OCI-LY1 (cell line): ENCODE measurements around the gene FGF9.

ENCODE experiments used
- H2AFZ ChIP-seq: fragments of 200-600 bp; sonication (generic), shearing (Covaris generic); 2 replicates; pipeline ENCODE4 v1.6.0; 2014; ENCODE audit warnings: antibody characterized with exemption, mild to moderate bottlenecking, low read length
- H3F3A ChIP-seq: fragments of 200-600 bp; sonication (generic), shearing (Covaris generic); 2 replicates; pipeline ENCODE4 v1.6.0; 2014; ENCODE audit warnings: mild to moderate bottlenecking, antibody characterized with exemption, low read length, moderate library complexity; ENCODE audit not compliant: insufficient read depth
- H3K27ac ChIP-seq: fragments of 200-600 bp; sonication (generic); 2 replicates; pipeline ENCODE4 v1.5.1; 2014; ENCODE audit warnings: low read length, mixed run types, mild to moderate bottlenecking, low read depth; ENCODE audit not compliant: poor library complexity, severe bottlenecking
- H3K27me3 ChIP-seq: fragments of 200-600 bp; sonication (generic); 2 replicates; pipeline ENCODE4 v1.6.0; 2014; ENCODE audit warnings: antibody characterized with exemption, mild to moderate bottlenecking, low read length, moderate library complexity; ENCODE audit not compliant: insufficient read depth
- H3K36me3 ChIP-seq: fragments of 200-600 bp; sonication (generic); 2 replicates; pipeline ENCODE4 v1.6.1; 2014; ENCODE audit warnings: mild to moderate bottlenecking, antibody characterized with exemption, low read length, moderate library complexity, mixed read lengths; ENCODE audit not compliant: insufficient read depth
- H3K4me1 ChIP-seq: fragments of 200-600 bp; sonication (generic); 2 replicates; pipeline ENCODE4 v1.5.1; 2014; ENCODE audit warnings: mild to moderate bottlenecking, low read length, moderate library complexity; ENCODE audit not compliant: insufficient read depth, severe bottlenecking
- H3K4me2 ChIP-seq: fragments of 200-600 bp; sonication (generic), shearing (Covaris generic); 2 replicates; pipeline ENCODE4 v1.6.1; 2014; ENCODE audit warnings: low read length
- H3K4me3 ChIP-seq: fragments of 200-600 bp; sonication (generic); 2 replicates; pipeline ENCODE4 v1.5.1; 2014; ENCODE audit warnings: low read length, low read depth, mild to moderate bottlenecking, mixed read lengths; ENCODE audit not compliant: poor library complexity, severe bottlenecking
- H3K79me2 ChIP-seq: fragments of 200-600 bp; shearing (Covaris generic); 2 replicates; pipeline ENCODE4 v1.6.1; 2016; ENCODE audit warnings: mixed run types, low read length, mixed read lengths; ENCODE audit not compliant: insufficient read depth
- H3K9ac ChIP-seq: fragments of 200-600 bp; sonication (generic), shearing (Covaris generic); 2 replicates; pipeline ENCODE4 v1.6.1; 2014; ENCODE audit warnings: mild to moderate bottlenecking, low read length, mixed read lengths
- H3K9me2 ChIP-seq: fragments of 200-600 bp; sonication (generic), shearing (Covaris generic); 2 replicates; pipeline ENCODE4 v1.6.1; 2014; ENCODE audit warnings: low read depth, mild to moderate bottlenecking, low read length, mixed read lengths
- H3K9me3 ChIP-seq: fragments of 200-600 bp; shearing (Covaris generic); 2 replicates; pipeline ENCODE4 v1.6.1; 2014; ENCODE audit warnings: low read length, mixed read lengths
- H4K20me1 ChIP-seq: fragments of 200-600 bp; sonication (generic), shearing (Covaris generic); 2 replicates; pipeline ENCODE4 v1.6.0; 2016; ENCODE audit warnings: mild to moderate bottlenecking, low read length; ENCODE audit not compliant: insufficient read depth
- EZH2 ChIP-seq: fragments of 200-600 bp; sonication (generic), shearing (Covaris generic); IDR thresholded peaks from 2 replicates; pipeline ENCODE4 v1.8.0; 2017; ENCODE audit warnings: borderline replicate concordance, mixed run types, mild to moderate bottlenecking, antibody characterized with exemption, low read length, moderate library complexity, mixed read lengths
- TF ChIP-seq, protein P1 (sequence below): fragments of 200-600 bp; sonication (generic), shearing (Covaris generic); IDR thresholded peaks from 2 replicates; pipeline ENCODE4 v1.5.1; 2017; ENCODE audit warnings: mild to moderate bottlenecking, antibody characterized with exemption, low read length, moderate library complexity, mixed read lengths

The FGF9 gene

GRCh38 chr13:21691500-21691899, 20.6 kb downstream of the FGF9 start:
- no peaks in the 10 kb centered on the region for H3K79me2 ChIP-seq
- H3K36me3 ChIP-seq, result no peaks in the 10 kb centered on the region
- H3K9me3 ChIP-seq, result no peaks in the 10 kb centered on the region
- no peak overlapping the region for H3K9ac ChIP-seq
- TF ChIP-seq EZH2, result no peak
- TF ChIP-seq, protein P1, sequence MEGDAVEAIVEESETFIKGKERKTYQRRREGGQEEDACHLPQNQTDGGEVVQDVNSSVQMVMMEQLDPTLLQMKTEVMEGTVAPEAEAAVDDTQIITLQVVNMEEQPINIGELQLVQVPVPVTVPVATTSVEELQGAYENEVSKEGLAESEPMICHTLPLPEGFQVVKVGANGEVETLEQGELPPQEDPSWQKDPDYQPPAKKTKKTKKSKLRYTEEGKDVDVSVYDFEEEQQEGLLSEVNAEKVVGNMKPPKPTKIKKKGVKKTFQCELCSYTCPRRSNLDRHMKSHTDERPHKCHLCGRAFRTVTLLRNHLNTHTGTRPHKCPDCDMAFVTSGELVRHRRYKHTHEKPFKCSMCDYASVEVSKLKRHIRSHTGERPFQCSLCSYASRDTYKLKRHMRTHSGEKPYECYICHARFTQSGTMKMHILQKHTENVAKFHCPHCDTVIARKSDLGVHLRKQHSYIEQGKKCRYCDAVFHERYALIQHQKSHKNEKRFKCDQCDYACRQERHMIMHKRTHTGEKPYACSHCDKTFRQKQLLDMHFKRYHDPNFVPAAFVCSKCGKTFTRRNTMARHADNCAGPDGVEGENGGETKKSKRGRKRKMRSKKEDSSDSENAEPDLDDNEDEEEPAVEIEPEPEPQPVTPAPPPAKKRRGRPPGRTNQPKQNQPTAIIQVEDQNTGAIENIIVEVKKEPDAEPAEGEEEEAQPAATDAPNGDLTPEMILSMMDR, result no peak
- no peak overlapping the region for H2AFZ ChIP-seq
- no peaks in the 10 kb centered on the region for H4K20me1 ChIP-seq
- H3K4me2 ChIP-seq, result no peak overlapping the region
- H3K4me3 ChIP-seq, result no peak overlapping the region
- no peaks in the 10 kb centered on the region for H3K9me2 ChIP-seq
- H3K27ac ChIP-seq, result no peak overlapping the region
- H3K27me3 ChIP-seq, result no peaks in the 10 kb centered on the region
- no peaks in the 10 kb centered on the region for H3F3A ChIP-seq
- no peaks in the 10 kb centered on the region for H3K4me1 ChIP-seq

DNA sequence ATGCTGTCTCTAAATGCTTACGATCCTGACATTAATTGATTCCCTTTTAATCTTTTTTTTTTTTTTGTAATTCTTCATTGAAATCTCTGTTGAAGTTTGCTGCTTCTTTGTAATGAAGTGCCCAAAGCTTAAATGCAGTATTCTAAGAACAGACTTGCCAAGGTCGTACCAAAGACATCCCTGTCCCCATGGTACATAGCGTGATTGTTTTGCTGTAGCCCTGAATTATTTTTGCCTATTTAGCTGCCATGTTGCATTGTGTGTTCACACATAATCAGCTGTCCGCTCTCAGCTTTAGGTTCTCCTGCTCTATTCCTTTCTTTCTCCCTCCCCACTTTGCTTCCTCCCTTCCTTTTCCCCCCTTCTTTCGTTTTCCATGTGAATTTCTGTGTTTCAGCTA, 21.1 kb downstream of the FGF9 start:
- H3K9me3 ChIP-seq, result no peaks in the 10 kb centered on the region
- no peak overlapping the region for H3K9ac ChIP-seq
- H3K27ac ChIP-seq, result no peak overlapping the region
- no peak overlapping the region for H3K4me3 ChIP-seq
- H3K4me2 ChIP-seq, result no peak overlapping the region
- no peaks in the 10 kb centered on the region for H3K79me2 ChIP-seq
- TF ChIP-seq EZH2, result no peak
- TF ChIP-seq, protein P1, result no peak
- no peak overlapping the region for H2AFZ ChIP-seq
- H3F3A ChIP-seq, result no peaks in the 10 kb centered on the region
- H3K27me3 ChIP-seq, result no peaks in the 10 kb centered on the region
- no peaks in the 10 kb centered on the region for H3K9me2 ChIP-seq
- no peaks in the 10 kb centered on the region for H3K4me1 ChIP-seq
- H3K36me3 ChIP-seq, result no peaks in the 10 kb centered on the region
- H4K20me1 ChIP-seq, result no peaks in the 10 kb centered on the region

DNA sequence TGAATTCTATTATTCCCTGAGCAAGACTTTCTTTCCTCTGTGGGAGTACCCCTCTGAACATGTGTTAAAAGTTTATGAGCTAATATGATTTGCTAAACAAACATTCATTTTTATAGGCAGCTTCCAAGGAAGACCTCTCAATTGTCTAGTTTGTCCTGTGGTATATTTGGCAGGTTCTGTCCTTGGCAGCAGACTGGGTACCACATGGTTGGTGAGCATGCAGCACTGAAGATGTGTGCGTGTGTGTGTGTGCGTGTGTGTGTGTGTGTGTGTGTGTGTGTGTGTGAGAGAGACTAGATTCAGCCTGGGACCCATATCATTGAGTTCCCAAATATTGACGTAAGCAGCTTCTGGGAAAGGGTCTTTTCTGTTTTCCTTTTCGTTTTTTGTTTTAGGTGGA, 24.0 kb downstream of the FGF9 start:
- no peak overlapping the region for H3K27ac ChIP-seq
- no peaks in the 10 kb centered on the region for H4K20me1 ChIP-seq
- H3K4me1 ChIP-seq, result no peaks in the 10 kb centered on the region
- H3K4me2 ChIP-seq, result no peak overlapping the region
- no peak overlapping the region for H3K4me3 ChIP-seq
- no peak overlapping the region for H2AFZ ChIP-seq
- H3F3A ChIP-seq, result no peaks in the 10 kb centered on the region
- no peak for TF ChIP-seq EZH2
- TF ChIP-seq, protein P1, result no peak
- H3K79me2 ChIP-seq, result no peaks in the 10 kb centered on the region
- H3K27me3 ChIP-seq, result no peaks in the 10 kb centered on the region
- H3K9me2 ChIP-seq, result no peaks in the 10 kb centered on the region
- H3K9ac ChIP-seq, result no peak overlapping the region
- no peaks in the 10 kb centered on the region for H3K36me3 ChIP-seq
- H3K9me3 ChIP-seq, result no peaks in the 10 kb centered on the region
